AG10803 (cell line): ENCODE results near the gene ESR1.

Experiments
- DNase-seq: peaks from one replicate; pipeline ENCODE4 v3.0.0; 2010; ENCODE audit warnings: low read depth
- H3K4me3 ChIP-seq: 2 replicates; pipeline ENCODE4 v1.5.1; 2011; ENCODE audit warnings: mild to moderate bottlenecking, low read length, control low read depth
- TF ChIP-seq, protein P1 (sequence below): conservative IDR thresholded peaks from 2 replicates; pipeline ENCODE4 v1.5.1; 2011; ENCODE audit warnings: mild to moderate bottlenecking, low read length, control low read depth, inconsistent platforms

ESR1 gene

DNA sequence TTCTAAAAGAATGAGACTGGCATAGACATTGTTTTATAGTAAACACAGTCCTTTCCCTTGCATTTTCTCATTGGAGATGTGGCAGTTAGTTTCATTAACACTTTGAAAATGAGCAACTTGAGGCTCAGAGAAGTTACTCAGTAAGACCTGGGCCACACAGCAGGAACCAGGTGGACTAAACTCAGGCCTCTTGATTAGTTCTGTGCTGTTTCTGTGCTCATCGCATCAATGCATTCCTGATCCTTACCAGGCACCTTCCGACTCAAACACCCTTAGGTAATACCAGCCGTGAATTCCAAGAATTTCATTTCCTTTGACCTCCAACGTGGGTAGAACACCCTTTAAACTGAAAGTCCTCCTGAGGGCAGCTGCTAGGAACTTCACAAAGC lies 362.8 kb downstream of the ESR1 start:
- H3K4me3 ChIP-seq, result no peak overlapping the region
- TF ChIP-seq, protein P1, sequence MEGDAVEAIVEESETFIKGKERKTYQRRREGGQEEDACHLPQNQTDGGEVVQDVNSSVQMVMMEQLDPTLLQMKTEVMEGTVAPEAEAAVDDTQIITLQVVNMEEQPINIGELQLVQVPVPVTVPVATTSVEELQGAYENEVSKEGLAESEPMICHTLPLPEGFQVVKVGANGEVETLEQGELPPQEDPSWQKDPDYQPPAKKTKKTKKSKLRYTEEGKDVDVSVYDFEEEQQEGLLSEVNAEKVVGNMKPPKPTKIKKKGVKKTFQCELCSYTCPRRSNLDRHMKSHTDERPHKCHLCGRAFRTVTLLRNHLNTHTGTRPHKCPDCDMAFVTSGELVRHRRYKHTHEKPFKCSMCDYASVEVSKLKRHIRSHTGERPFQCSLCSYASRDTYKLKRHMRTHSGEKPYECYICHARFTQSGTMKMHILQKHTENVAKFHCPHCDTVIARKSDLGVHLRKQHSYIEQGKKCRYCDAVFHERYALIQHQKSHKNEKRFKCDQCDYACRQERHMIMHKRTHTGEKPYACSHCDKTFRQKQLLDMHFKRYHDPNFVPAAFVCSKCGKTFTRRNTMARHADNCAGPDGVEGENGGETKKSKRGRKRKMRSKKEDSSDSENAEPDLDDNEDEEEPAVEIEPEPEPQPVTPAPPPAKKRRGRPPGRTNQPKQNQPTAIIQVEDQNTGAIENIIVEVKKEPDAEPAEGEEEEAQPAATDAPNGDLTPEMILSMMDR, result no peak
- DNase-seq, result no peak

DNA sequence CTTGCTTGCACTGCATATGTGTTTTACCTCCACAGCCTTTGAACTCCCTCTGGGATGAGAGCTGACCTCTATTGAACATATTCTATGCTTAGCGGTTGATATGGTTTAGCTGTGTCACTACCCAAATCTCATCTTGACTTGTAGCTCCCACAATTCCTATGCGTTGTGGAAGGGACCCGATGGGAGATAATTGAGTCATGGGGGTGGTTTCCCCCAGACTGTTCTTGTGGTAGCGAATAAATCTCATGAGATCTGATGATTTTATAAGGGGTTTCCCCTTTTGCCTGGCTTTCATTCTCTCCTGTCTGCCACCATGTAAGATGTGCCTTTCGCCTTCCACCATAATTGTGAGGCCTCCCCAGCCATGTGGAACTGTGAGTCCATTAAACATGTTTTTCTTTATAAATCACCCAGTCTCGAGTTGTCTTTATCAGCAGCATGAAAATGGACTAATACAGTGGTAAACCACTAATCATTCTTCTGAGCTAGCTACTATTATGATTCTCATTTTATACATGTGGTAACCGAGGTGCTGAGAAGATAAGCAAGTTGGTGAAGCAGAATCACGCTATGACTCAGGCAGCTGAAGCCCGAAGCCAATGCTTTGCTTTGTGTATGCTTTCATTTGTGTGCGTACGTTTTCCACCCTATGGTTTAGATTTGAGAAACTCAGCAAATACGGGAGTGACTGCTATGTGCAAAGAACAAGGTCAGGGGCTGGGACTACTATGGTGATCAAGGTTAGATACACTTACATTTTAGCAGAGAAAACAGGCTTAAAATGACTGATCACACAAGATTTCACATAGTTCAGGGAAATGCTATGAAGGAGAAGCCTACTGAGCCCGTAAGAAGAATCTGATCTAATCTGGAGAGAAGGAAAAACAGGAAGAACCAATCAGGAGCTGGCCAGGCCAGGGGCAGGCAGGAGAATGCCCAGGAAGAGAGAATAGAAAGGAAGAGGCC lies 363.5 kb downstream of the ESR1 start:
- TF ChIP-seq, protein P1, result no peak
- H3K4me3 ChIP-seq, result no peak overlapping the region

DNA sequence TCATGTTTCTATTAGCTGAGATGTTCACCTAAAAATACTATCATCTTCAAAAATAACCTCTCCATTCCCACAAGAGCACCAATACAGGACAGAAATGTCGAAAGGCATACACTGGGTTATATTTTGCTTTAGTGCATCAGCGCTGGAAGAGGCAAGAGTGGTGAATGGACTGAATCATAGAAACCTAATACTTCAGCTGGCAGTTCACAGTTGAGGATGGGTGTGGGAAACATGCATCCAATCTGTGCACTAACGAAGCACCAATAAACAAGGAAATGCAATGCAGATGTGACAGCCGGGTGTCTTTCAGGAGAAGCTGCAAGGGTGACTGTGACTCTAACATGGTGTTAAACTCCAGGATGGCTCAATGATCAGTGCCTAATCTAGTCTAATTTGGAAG lies 365.8 kb downstream of the ESR1 start:
- no peak overlapping the region for H3K4me3 ChIP-seq
- TF ChIP-seq, protein P1, result no peak
- DNase-seq, result peak; percentile 60

More for the DNA sequence above, 363.5 kb downstream of the ESR1 start:
- no peak for DNase-seq

DNA sequence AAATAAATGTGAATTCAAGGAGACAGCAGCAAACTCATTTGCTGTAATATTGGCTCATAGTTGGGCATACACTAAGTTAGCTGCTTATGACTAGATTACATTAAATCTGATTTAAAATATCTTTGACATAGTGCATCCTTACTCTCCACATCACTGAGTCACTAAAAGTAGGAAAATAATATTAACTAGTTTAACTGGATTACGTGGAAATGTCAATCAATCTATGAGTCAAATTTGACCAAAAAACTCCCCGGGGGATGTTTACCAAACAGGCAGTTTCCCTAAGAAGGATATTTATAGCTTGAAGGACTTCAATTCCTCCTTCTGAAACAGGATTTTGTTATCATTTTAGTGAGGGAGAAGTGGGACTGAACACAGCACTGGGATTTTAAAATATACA lies 366.5 kb downstream of the ESR1 start:
- no peak overlapping the region for H3K4me3 ChIP-seq
- TF ChIP-seq, protein P1, result no peak
- no peak for DNase-seq

DNA sequence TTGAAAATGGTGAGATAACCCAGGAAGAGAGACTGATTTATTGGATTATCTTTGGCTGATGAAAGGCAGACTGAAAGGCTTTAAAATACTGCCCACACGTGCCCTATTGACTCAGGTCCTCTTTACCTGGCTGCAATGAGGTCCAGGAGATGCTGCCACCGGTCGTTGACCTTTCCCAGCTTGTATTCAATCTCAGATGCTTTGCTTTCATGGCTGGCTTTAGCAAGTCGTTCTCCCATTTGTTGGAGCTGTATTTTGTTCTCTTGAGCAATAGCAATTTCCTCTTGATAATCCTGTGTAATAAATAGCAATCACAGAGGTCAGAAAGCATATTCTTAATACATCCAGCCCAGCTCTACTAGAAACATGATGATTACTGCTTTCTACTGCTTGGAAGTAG lies 368.8 kb downstream of the ESR1 start:
- TF ChIP-seq, protein P1, result no peak
- H3K4me3 ChIP-seq, result no peak overlapping the region
- DNase-seq, result no peak
